GM12878 (cell line): ENCODE data around the gene PCID2. TPM values are rescaled to one million over a fixed set of nuclear protein-coding genes. Genes with fewer than 3 reads are reported as not detected.

Experiments
- ATAC-seq: fragments of 200-7000 bp; cut with Tn5 transposase; 3 replicates; pipeline ENCODE4 v1.9.1; 2020; ENCODE audit warnings: mild to moderate bottlenecking, moderate library complexity
- BruUV-seq: library from RNA; stranded (reverse); fragments of 400-500 nt; replicated peaks from 2 replicates; lab custom pipeline; 2021; lab: Mats Ljungman, UMichigan
- CTCF ChIA-PET: fragments of 300-600 bp; sonication (Branson Sonifier 250); formaldehyde crosslinking; extraction: SDS; loops from one replicate; lab custom pipeline; 2021; ENCODE audit warnings: inconsistent platforms; lab: Yijun Ruan, JAX
- POLR2A ChIA-PET: fragments of 350-600 bp; formaldehyde crosslinking; extraction: SDS; loops from one replicate; lab custom pipeline; 2021; ENCODE audit warnings: inconsistent platforms; lab: Charles Lee
- RAD21 ChIA-PET: fragments of 300-600 bp; sonication (Branson Sonifier 250); formaldehyde crosslinking; loops from one replicate; lab custom pipeline; 2023; ENCODE audit warnings: antibody characterized with exemption; ENCODE audit not compliant: unreplicated experiment; lab: Charles Lee
- SMC1A ChIA-PET: fragments of 300-600 bp; sonication (Branson Sonifier 250); formaldehyde crosslinking; loops from one replicate; lab custom pipeline; 2023; ENCODE audit not compliant: unreplicated experiment, uncharacterized antibody; lab: Charles Lee
- DNase-seq: peaks from one replicate; pipeline ENCODE4 v3.0.0-alpha.2; 2011; ENCODE audit warnings: low read depth, low spot score
- FAIRE-seq: peaks from 3 replicates; lab custom pipeline; 2011; peaks lifted over from hg19 to GRCh38; lab: Jason Lieb, UNC
- H2AFZ ChIP-seq: 2 replicates; pipeline ENCODE4 v1.6.0; 2011; ENCODE audit warnings: low read depth, low read length, control low read depth; ENCODE audit not compliant: control insufficient read depth
- H3K27ac ChIP-seq: 2 replicates; pipeline ENCODE4 v1.5.1; 2011; ENCODE audit warnings: control low read depth; ENCODE audit not compliant: control insufficient read depth, insufficient read depth
- H3K27me3 ChIP-seq, 2 experiments: replicated peaks in 1 of 2; 2 replicates each; pipeline versions ENCODE4 v1.6.0 to v1.6.1; 2011; ENCODE audit warnings: low read length in 1 of 2; ENCODE audit not compliant: control insufficient read depth in 2 of 2, insufficient read depth in 2 of 2
- H3K36me3 ChIP-seq, 2 experiments: 2 replicates each; pipeline ENCODE4 v1.5.1; 2011; ENCODE audit warnings: low read length in 1 of 2; ENCODE audit not compliant: control insufficient read depth in 2 of 2, insufficient read depth in 2 of 2
- H3K4me1 ChIP-seq: 2 replicates; pipeline ENCODE4 v1.6.1; 2011; ENCODE audit warnings: mild to moderate bottlenecking, low read length, moderate library complexity, mixed read lengths; ENCODE audit not compliant: control insufficient read depth, insufficient read depth
- H3K4me2 ChIP-seq: 2 replicates; pipeline ENCODE4 v1.6.0; 2011; ENCODE audit warnings: control low read depth; ENCODE audit not compliant: control insufficient read depth, insufficient read depth
- H3K4me3 ChIP-seq: fragments of 200-600 bp; sonication (generic); 2 replicates; pipeline ENCODE4 v1.5.1; 2016
- H3K79me2 ChIP-seq: 2 replicates; pipeline ENCODE4 v1.6.0; 2011; ENCODE audit warnings: low read length; ENCODE audit not compliant: control insufficient read depth, insufficient read depth
- H3K9ac ChIP-seq: 2 replicates; pipeline ENCODE4 v1.8.0; 2011; ENCODE audit warnings: low read length, control low read depth, mixed read lengths; ENCODE audit not compliant: control insufficient read depth, insufficient read depth
- H3K9me3 ChIP-seq: replicated peaks from 3 replicates; pipeline ENCODE4 v1.5.1; 2011; ENCODE audit warnings: mild to moderate bottlenecking, low read length; ENCODE audit not compliant: control insufficient read depth, insufficient read depth
- H4K20me1 ChIP-seq: 2 replicates; pipeline ENCODE4 v1.6.0; 2011; ENCODE audit not compliant: control insufficient read depth, insufficient read depth
- ATF7 ChIP-seq: fragments of 450-650 bp; IDR thresholded peaks from 2 replicates; pipeline ENCODE4 v1.6.1; 2016; ENCODE audit warnings: low read depth, mild to moderate bottlenecking
- BHLHE40 ChIP-seq, 2 experiments: fragments of 450-650 bp in 1 of 2; IDR thresholded peaks; 2 replicates each; pipeline ENCODE4 v1.6.1; 2011 to 2017; ENCODE audit warnings: low read depth in 2 of 2, borderline replicate concordance in 1 of 2, improper control_type of control experiment in 1 of 2, low read length in 1 of 2, mild to moderate bottlenecking in 1 of 2
- ESRRA ChIP-seq: IDR thresholded peaks from 2 replicates; pipeline ENCODE4 v1.6.1; 2012; ENCODE audit warnings: mild to moderate bottlenecking, low read length, improper control_type of control experiment
- FOXM1 ChIP-seq: IDR thresholded peaks from 2 replicates; pipeline ENCODE4 v1.6.1; 2012; ENCODE audit warnings: low read depth, mild to moderate bottlenecking, inconsistent platforms, low read length, moderate library complexity
- HSF1 ChIP-seq: fragments of 150-350 bp; IDR thresholded peaks from 2 replicates; pipeline ENCODE4 v1.6.1; 2014; ENCODE audit warnings: mild to moderate bottlenecking, low read depth, low read length
- MYB ChIP-seq: fragments of 150-350 bp; IDR thresholded peaks from 2 replicates; pipeline ENCODE4 v1.6.1; 2014; ENCODE audit warnings: mild to moderate bottlenecking, low read depth, low read length, borderline replicate concordance
- NFXL1 ChIP-seq: fragments of 450-650 bp; IDR thresholded peaks from 2 replicates; pipeline ENCODE4 v1.6.1; 2017; ENCODE audit warnings: antibody characterized with exemption, mild to moderate bottlenecking, borderline replicate concordance
- SIN3A ChIP-seq: IDR thresholded peaks from 2 replicates; pipeline ENCODE4 v1.6.1; 2012; ENCODE audit warnings: low read depth, low read length, improper control_type of control experiment
- SRF ChIP-seq, 2 experiments: IDR thresholded peaks; 2 replicates each; pipeline ENCODE4 v1.6.1; 2011; ENCODE audit warnings: low read depth in 2 of 2, low read length in 2 of 2, mild to moderate bottlenecking in 1 of 2, moderate library complexity in 1 of 2
- STAT3 ChIP-seq: IDR thresholded peaks from 2 replicates; pipeline ENCODE4 v1.6.1; 2011; ENCODE audit warnings: low read depth, low read length, improper control_type of control experiment
- SUPT20H ChIP-seq: IDR thresholded peaks from 2 replicates; pipeline ENCODE4 v1.6.1; 2011; ENCODE audit warnings: low read depth, mild to moderate bottlenecking, low read length, moderate library complexity, borderline replicate concordance; ENCODE audit not compliant: control insufficient read depth
- ZBTB33 ChIP-seq: fragments of 450-650 bp; IDR thresholded peaks from 2 replicates; pipeline ENCODE4 v1.6.1; 2017; ENCODE audit warnings: mild to moderate bottlenecking
- WGBS: methylation state at CpG from one replicate; pipeline ENCODE4 v1.1.6; 2016; ENCODE audit warnings: low lambda C conversion rate; ENCODE audit not compliant: insufficient replicate concordance, insufficient coverage; ENCODE audit errors: missing lambda C conversion rate; 5-methylcytosine and 5-hydroxymethylcytosine counted together
- in situ Hi-C: fragments of 300-500 bp; cut with MboI; formaldehyde crosslinking; loops from 9 replicates; pipeline ENCODE4 v1.14.3; 2018; ENCODE audit warnings: mixed read lengths
- intact Hi-C: fragments of 100-400 bp; cut with micrococcal nuclease; formaldehyde crosslinking; loops from one replicate; pipeline ENCODE4 v1.14.2; 2022; ENCODE audit not compliant: unreplicated experiment
- polyA plus RNA-seq, 11 experiments: library from polyadenylated mRNA; depleted of rRNA in 4 of 11; unstranded in 6 of 11; stranded (reverse) in 5 of 11; fragments of >200 nt; fragmentation: Nextera tagmentation in 4 of 11; fragmentation: Illumina TruSeq in 1 of 11; extraction: Ambion mirVana in 4 of 11; extraction: Trizol in 1 of 11; gene quantifications; 1 replicate in 1 of 11; 2 replicates in 10 of 11; pipeline versions ENCODE4 v1.2.1 to v1.2.3, GENCODE V29; 2011 to 2016; ENCODE audit warnings: inconsistent platforms in 2 of 11, missing spikeins in 2 of 11, low read depth in 1 of 11
- total RNA-seq, 4 experiments: library from RNA; depleted of rRNA in 3 of 4; stranded (reverse); fragments of >200 nt in 3 of 4; fragmentation: Illumina TruSeq in 1 of 4; extraction: Trizol in 1 of 4; gene quantifications; 2 replicates each; pipeline versions ENCODE4 v1.2.1 to v1.2.3, GENCODE V29; 2013 to 2021
- TF ChIP-seq, protein P1 (sequence below): IDR thresholded peaks from 2 replicates; pipeline ENCODE4 v1.6.1; 2012; ENCODE audit warnings: mild to moderate bottlenecking, low read depth, low read length

The PCID2 gene
- total and polyA plus RNA-seq, 10 of the 15 experiments (the other 5 are each of a cell fraction or from before 2014, with no cell fraction given): 37.0 to 98.1 (median 58.3) TPM

DNA sequence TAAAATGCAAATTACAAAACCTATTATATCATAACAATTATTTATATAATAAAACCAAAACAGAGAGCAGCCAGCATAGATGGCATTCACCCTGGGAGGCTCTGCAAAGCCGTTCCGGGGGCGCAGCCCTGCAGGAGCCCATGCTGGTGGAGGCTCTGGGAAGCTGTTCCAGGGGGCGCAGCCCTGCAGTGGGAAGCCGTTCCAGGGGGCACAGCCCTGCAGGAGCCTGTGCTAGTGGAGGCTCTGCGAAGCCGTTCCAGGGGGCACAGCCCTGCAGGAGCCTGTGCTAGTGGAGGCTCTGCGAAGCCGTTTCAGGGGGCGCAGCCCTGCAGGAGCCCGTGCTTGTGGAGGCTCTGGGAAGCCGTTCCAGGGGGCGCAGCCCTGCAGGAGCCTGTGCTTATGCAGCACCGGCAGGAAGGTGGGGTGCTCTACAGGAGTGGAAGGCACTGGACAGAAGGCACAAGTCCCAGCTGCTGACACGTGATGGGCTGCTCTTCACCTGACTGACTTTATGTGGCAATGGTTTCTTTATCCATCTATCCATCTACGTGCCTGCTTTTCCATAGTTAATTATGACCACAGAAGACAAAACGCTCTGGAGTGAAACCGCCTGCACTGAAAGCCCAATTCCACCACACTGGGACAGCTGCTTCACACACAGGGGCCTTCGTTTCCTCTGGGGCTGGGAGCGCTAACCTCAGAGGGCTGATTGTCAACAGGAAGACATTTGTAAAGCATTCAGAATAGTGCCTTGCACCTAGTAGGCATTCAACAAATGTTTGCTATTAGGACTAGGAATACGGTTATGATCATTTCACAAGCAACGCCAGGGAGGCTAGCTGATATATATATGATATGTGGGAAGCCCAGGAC lies 23.7 kb downstream of the PCID2 start:
- no peak overlapping the region for H3K4me3 ChIP-seq
- no peak overlapping the region for H3K9ac ChIP-seq
- peaks cover 13% of the 10 kb centered on the region; the same call in 2 of the 3 replicates for H3K9me3 ChIP-seq
- ChIA-PET POLR2A (interaction anchor here (0.7 kb wide), 1 partner anchor 19 kb away, joined by 3 read pairs; no protein-coding TSS in a partner anchor), SMC1A (no interaction called here), RAD21 (no interaction called here), CTCF (no interaction called here)
- peaks cover 10 to 27% of the 10 kb centered on the region in 2 experiments for H3K36me3 ChIP-seq
- H3K27me3 ChIP-seq: no peaks in the 10 kb centered on the region
- intact Hi-C loops: no loop called here
- H3K27ac ChIP-seq: no peak overlapping the region
- no TSS peak for BruUV-seq
- no peaks in the 10 kb centered on the region for H4K20me1 ChIP-seq
- in situ Hi-C loops: no loop called here
- H3K79me2 ChIP-seq: no peaks in the 10 kb centered on the region; the same call in 1 of the 2 replicates
- FAIRE-seq (no peak), ATAC-seq (no peak), DNase-seq (no peak)
- 96% methylated on average over 22 of the region's 22 CpGs for WGBS
- no peak overlapping the region for H2AFZ ChIP-seq
- peaks cover 13% of the 10 kb centered on the region for H3K4me1 ChIP-seq
- no peak overlapping the region for H3K4me2 ChIP-seq
- TF ChIP-seq ESRRA (no peak), NFXL1 (no peak), SRF (IDR thresholded peaks at IDR 0.05; ENCODE audit: low read depth in 2 of 2, low read length in 2 of 2) (no peak), SUPT20H (no peak), ATF7 (no peak), BHLHE40 (IDR thresholded peaks at IDR 0.05; ENCODE audit: borderline replicate concordance in 1 of 2, low read depth in 2 of 2, low read length in 1 of 2) (no peak), SIN3A (no peak), MYB (no peak), HSF1 (no peak), ZBTB33 (no peak), STAT3 (no peak), FOXM1 (no peak)
- TF ChIP-seq, protein P1, sequence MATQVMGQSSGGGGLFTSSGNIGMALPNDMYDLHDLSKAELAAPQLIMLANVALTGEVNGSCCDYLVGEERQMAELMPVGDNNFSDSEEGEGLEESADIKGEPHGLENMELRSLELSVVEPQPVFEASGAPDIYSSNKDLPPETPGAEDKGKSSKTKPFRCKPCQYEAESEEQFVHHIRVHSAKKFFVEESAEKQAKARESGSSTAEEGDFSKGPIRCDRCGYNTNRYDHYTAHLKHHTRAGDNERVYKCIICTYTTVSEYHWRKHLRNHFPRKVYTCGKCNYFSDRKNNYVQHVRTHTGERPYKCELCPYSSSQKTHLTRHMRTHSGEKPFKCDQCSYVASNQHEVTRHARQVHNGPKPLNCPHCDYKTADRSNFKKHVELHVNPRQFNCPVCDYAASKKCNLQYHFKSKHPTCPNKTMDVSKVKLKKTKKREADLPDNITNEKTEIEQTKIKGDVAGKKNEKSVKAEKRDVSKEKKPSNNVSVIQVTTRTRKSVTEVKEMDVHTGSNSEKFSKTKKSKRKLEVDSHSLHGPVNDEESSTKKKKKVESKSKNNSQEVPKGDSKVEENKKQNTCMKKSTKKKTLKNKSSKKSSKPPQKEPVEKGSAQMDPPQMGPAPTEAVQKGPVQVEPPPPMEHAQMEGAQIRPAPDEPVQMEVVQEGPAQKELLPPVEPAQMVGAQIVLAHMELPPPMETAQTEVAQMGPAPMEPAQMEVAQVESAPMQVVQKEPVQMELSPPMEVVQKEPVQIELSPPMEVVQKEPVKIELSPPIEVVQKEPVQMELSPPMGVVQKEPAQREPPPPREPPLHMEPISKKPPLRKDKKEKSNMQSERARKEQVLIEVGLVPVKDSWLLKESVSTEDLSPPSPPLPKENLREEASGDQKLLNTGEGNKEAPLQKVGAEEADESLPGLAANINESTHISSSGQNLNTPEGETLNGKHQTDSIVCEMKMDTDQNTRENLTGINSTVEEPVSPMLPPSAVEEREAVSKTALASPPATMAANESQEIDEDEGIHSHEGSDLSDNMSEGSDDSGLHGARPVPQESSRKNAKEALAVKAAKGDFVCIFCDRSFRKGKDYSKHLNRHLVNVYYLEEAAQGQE: no peak
